Myocyte (in vitro differentiated cells): Measurements from ENCODE around the gene GRPEL1. TPM values are rescaled to one million over a fixed set of nuclear protein-coding genes. Genes with fewer than 3 reads are reported as not detected.
"Not testable (repeated sequence)": the region's sequence is repeated elsewhere in the genome, so short reads cannot be mapped to it uniquely, and the experiment has no call there.

Experiments
- DNase-seq: peaks from one replicate; pipeline ENCODE4 v3.0.0-alpha.2; 2012; ENCODE audit warnings: low read depth
- polyA plus RNA-seq: library from polyadenylated mRNA; unstranded; fragments of >200 nt; gene quantifications from one replicate; pipeline ENCODE4 v1.2.1, GENCODE V29; 2012; ENCODE audit warnings: missing spikeins
- total RNA-seq: library from RNA; depleted of rRNA; stranded (reverse); fragments of >200 nt; gene quantifications from 2 replicates; pipeline ENCODE4 v1.2.3, GENCODE V29; 2014

The GRPEL1 gene
- 37.3 and 45.0 TPM in 2 replicates for total RNA-seq
- 43.5 TPM for polyA plus RNA-seq

DNA sequence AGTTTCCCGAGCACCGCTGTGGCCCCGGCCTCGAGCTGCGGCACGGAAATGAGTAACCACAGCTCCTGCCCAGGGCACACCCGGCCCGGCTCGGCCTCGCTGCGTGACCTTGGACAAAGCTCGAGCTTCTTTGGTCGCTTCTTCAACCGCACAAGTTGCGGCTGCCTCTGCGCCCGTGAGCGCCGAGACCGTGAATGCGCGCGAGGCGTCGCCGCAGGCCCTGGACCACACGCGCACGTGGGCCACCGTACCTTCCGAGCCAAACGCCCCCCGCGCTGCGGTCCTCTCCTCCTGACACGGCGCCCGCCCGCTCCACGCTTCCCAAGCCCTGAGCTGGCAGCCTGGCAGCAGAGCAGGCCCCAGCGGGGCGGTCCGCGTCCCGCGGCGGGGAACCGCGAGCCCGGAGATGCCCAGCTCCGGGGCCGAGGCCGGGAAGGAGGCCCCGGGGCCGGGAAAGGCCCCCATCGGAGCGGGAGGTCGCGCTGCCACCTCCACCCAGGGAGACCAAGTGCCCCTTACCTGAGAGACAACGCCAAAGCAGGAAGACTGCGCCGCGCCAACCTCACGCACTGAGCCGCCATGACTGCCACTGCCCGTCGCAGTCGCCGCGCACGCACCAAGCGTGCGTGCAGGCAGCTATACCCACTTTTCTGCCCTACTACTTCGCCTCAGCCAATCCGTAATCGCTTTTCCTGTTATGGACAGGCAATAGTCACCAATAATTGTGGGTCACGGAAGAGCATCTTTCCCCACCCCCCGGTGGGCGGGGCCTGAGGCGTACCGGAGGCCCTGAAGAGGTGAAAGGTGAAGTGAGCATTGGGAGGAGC lies at the start of gene GRPEL1:
TSS of gene GRPEL1 (minus strand) at position 613 of the 827 bp plus-strand sequence. CDS start at position 581, 32 bp downstream.
- DNase-seq, result peak; percentile 100

DNA sequence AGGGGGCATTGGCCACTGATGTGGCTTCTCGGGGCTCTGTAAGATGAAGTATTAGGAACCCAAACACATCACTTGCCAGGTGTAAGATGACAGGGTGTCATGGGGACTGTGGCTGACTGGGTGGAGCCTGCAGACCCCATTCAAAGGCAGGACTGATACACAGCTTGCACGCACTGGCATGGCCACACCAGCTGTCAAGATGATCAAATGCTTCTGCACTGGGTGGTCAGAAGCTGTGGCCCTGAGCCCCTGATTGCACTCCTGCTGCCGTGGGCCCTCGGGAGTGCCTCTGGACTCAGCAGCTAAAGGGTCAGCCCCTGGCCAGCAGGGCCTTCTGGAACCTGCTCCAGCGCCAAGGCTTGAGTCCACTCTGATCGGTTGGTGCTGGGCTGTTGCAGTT lies 48.8 kb upstream of the GRPEL1 start:
- no peak for DNase-seq

DNA sequence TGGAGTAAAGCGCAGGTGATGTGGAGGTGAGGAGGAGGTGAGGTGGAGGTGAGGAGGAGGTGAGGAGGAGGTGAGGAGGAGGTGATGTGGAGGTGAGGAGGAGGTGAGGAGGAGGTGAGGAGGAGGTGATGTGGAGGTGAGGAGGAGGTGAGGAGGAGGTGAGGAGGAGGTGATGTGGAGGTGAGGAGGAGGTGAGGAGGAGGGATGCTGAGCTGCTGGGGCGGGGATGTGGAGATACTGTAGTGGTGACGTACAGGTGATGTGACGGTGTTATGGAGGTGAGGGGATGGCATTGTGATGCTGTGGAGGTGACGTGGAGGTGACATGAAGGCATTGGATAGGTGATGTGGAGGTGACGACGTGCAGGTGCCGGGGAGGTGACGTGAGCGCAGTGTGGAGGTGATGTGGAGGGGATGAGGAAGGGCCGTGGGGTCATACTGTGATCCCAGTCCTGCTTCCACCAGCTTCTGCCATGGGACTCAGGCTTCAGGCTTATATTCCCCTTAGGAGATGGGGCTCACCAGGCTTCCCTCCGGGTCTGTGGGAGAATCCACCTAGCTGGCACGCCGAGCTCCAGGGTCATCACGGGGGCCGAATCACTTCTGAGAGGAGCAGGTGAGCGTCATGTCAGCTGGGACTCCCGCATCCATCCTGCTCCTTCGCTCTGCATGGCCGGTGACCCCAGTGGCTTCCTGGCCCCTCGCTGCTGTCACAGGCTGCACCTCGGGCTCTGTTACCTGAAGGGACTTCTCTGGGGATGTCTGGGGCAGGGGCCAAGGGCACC lies 47.9 kb upstream of the GRPEL1 start:
- DNase-seq, result no peak

DNA sequence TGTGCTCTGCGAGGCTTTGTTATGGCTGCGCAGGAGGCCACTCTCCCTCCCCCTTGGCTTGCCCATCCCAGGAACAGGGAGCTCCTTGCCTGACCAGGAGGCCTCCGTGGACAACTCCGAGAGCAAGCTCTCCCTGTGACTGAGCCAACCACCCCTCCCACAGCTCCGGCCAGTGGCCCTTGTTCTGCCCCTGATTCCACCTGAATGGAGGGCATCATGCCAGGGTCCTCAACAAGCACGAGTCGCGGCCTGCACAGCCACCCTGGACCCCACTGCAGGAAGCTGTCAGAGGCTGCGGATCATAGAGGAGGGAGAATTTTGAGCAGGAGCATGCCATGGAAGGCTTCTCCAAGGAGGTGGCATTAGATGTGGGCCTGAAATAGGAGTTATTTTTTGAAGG lies 44.8 kb upstream of the GRPEL1 start:
- no peak for DNase-seq

DNA sequence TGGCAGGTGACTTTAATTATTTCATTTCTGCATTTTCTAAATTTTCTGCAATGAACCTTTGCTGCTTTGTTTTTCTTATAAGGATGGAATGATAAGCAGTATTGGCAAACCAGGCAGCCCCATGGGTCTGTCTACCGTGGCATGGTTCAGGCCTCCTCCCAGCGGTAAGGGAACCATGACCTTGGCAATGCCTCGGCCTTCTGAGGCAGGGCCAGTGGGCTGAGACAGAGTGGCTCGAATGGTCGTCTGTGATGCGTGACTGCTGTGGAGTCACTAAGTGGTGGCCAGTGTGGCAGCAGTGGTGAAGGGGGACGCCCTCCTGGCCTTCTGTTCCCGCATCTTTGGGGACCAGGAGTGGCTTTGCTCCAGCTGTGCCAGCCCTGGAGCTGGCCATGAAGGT lies 43.6 kb upstream of the GRPEL1 start:
- no peak for DNase-seq

DNA sequence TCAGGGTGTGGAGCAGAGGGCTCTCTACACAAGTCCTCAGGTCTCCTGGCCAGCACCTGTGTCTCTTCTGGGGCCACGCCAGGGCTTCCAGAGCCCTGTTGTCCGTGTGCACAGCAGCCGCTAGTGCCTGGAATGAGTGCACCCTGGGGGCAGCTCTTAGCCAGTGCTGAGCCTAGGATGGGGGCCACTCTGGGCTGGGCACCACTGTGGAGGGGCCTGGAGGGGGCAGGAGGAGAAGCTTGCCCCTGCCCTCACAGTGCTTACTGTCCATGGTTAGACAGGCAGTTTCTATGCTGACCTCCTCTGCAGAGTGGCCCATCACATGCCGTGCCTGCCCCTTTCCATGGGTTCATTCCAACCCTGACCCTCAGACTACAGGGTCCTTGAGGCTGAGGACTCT lies 42.7 kb upstream of the GRPEL1 start:
- no peak for DNase-seq

DNA sequence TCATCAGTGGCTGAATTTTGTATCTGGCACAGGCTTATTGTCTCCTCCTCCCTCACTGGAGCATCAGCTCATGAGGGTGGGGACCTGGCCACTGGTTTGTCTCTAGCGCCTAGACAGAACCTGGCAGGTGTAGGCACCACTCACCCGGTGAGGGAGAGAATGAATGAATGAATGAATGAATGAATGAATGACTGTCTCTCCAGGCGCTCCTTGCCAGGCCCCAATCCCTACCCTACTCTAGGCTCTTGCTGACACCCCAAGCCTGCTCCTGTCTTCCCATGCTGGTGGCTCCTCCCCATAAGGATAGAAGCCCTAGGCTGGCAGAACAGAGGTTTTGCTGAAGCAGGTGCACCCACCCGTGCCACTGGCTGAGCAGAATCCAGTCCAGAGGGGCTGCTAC lies 41.3 kb upstream of the GRPEL1 start:
- no peak for DNase-seq

DNA sequence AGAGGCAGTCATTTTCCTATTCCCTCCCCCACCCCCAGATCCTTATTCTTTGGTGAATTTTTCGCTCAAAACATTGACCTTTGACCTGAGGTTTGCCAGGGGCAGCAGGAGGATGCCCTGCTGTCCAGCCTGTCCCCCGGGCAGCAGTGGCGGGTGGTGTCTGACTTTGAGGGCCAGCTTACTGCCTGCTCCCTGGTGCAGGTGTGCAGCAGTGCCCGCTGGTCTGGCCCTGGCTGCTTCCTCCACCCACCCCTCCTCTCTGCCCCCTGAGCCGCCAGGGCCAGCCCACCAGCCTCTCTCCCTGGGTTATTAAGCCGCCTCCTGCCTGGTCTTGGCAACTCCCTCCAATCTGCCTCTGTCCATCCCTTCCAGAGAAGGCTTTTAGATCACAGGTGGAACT lies 40.8 kb upstream of the GRPEL1 start:
- no peak for DNase-seq

DNA sequence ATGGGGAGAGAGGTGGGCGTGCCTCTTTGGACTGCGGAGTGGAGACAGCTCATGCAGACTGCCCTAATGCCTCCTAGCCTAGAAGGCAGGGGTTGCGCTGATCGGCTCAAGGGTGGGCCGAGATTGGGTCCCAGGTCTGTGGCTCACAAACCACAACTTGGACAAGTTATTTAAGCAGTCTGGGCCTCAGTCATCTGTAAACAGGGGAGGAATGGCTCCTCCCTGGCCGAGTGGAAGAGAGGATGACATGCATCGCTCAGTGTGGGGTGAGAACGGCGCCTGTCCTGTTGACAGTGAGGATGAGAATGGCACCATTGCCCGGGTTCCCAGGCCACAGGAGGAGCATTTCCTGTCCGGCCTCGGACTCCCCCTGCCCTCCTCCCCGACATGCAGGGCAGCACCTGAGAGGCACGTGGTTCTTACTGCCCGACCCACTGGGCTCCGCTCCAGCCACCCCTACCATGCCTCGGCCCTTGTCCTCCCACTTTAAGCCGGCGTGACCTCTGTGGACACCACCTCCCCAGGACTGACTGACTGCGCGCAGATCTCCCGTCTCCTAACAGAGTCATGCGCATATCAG lies 40.3 kb upstream of the GRPEL1 start:
- DNase-seq, result no peak

DNA sequence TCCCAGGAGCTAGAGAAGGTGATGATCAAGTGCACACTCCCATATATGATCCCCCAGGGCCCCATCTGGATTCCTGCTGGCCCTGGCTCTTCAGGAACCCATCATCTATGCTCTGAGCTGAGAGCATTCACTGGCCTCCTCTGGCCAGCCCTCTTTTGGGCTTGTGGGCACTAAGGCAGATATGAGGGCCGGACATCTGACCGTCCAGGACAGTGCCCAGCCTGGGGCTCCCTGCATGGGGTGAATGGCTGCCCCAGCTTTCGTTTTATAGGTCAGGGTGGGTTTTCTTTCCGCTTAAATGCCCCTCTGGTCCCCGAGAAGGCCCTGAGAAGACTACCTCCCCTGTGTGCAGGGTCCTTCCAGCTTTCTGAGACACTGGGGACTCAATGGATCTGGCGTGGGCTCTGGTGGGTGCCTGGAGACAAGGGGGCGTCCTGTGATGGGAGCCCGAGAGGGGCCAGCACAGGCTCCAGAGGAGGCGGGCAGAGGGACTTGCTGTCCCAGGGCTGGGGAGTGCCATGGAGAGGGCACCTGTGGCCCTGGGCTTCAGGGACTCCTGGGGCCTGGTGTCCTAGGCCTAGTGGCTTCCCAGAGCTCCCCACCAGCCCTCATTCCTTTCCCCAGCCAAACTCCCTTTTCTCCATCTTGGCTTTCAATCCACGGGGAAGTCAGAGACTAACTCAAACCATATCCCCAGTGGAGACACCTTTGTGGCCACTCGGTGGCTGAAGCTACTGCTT lies 39.5 kb upstream of the GRPEL1 start:
- DNase-seq, result no peak

DNA sequence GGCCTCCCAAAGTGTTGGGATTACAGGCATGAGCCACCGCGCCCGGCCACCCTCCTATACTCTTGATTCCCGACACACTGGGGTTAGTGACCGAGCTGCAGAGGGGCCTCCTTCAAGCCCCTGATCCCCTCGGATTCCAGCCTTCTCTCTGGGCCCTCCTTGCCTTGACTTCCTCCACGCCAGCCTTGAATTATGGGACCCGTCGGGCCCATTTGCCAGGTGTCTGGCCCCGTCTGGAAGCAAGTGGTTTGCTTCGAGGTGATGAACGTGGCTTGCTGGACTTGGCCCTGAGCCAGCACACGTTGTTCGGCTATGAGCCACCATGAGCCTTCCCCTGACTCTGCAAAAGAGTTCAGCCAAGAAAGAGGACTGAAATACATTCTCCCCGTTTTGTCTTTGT lies 37.4 kb upstream of the GRPEL1 start:
- no peak for DNase-seq

DNA sequence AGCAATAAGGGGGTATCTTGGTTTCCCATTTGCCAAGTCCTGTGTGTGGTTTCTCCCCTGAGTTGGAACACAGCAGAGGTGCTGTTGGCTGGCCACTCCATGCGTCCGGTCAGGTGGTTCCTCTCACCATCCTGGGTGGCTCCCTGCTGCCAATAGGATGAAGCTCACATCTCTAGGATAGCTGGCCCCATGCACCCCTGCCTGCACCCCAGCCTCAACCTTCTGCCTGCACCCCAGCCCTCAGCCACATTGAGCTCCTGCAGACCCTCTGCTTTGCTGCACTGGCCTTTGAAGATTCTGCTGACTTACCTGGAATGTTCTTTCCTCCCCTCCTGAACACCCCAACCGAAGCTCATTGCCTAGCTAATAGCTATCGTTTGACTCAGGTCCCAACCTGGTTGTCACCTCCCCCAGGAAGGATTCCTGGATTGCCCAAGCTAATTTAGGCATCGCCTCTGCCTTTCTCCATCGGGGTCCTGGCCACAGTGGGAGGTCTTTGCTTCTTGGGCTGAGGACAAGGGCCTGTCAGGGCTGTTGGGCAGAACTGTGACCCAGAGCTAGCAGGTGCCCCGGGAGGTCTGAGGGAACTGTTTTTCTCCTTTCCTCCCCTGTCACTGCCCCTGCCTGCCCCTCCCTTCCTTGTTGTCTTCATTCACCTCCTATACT lies 36.6 kb upstream of the GRPEL1 start:
- DNase-seq, result no peak

DNA sequence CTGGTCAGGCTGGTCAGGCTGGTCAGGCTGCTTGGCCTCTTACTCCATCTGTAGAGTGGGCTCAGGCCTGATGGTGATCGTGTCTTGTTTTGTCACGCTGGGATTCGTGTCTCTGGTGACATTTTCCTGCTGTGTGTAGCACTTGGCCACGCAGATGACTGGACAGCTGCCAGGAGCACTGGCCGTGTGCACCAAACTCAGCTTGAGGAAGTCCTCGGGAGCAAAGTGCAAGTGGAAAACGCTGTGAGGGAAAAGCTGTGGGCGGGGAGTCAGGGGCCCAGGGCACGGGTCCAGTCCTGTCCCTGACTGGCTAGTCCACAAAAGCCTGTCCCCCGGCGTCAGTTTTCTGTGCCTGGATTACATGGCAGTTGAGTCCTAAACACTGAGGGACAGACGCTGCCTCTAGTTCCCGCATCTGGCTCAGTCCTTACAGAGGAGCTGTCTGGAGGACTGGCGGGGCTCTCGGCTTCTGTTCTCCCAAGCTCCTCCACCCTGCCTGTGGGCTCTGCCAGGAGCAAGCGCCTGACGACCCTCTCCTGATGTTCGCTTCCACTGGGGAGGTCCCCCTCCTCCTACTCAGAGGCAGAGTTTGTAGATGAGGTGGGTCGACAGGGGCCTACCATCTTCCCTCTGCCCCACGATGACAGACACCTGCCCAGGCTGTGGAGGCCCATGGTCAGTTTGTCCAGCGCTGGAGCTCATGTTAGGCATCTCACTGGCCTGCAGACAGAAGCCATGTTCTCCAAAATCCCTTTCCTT lies 35.9 kb upstream of the GRPEL1 start:
- no peak for DNase-seq

DNA sequence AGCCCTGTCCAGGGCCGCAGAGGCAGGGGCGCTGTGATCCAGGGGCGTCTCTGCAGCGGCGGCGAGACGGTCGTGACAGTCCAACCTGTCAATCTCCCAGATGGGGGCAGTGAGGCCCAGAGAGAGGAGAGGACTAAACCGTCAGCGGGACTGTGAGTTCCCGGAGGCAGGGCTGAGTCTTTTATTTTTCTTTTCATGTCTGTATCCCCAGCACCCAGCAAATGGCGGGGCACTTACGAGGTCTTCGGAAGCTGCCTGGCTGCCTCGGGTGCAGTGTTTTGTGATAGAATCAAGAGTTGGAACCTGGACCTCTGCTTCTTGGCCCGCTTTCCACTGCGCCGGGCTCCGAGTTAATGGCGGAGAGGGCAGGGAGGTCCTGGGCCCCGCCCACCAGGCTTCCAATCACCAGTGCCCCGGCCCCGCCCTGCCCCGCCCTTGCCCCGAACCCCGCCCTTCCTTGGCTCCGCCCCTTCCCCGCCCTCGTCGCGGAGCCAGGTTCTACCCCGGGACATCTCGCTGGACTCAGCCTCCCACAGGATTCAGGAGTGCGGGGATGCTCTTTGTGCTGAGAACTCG lies 35.3 kb upstream of the GRPEL1 start:
- peak; percentile 85 for DNase-seq

DNA sequence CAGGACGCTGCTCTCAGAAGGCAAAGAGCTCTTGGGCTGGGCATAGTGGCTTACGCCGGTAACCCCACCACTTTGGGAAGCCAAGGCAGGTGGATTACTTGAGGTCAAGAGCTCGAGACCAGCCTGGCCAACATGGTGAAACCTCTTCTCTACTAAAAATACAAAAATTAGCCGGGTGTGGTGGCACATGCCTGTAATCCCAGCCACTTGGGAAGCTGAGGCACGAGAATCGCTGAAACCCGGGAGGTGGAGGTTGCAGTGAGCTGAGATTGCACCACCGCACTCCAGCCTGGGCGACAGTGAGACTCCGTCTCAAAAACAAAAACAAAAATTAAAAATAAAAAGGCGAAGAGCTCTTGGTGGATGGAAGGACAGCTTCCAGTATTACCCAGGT lies 34.6 kb upstream of the GRPEL1 start:
- not testable (repeated sequence) for DNase-seq

DNA sequence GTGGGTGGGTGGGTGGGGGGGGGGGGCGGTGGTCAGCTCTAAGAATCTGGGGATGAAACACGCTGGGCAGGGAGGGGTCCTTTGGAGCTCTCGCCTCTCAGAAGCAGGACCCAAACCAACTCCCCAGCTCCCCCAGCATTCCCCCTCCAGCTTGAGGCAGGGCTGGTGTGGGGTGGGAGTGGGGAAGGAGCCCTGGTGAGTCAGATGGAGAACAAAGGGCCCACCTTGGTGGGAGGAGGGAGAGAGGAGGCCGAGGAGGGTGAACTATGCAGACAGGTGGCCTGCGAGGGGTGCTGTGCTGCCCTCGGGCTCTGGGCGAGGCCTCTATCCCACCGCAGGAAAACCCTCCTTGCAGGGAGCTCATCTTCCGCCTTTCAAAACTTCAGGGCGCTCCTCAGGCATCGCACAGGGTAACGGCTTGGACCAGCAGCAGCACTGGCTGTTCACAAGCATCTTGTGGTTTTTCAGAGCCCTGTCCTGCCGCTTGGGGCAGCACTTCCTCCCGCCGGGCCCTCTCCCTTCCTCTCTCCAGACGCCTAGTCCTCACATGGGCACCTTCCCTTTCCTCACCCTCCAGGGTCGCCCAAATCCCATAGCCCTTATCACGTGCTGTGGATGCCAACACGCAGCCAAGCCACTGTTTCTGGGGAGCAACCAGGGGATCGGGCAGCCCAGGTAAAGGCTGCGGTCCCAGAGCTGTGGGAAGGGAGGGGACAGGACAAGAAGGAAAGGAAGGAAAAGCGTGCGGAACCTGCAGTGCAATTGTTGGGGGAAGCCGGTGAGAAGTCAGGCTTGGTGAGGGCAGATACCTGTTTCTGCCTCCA lies 34.0 kb upstream of the GRPEL1 start:
- DNase-seq, result peak; percentile 78

DNA sequence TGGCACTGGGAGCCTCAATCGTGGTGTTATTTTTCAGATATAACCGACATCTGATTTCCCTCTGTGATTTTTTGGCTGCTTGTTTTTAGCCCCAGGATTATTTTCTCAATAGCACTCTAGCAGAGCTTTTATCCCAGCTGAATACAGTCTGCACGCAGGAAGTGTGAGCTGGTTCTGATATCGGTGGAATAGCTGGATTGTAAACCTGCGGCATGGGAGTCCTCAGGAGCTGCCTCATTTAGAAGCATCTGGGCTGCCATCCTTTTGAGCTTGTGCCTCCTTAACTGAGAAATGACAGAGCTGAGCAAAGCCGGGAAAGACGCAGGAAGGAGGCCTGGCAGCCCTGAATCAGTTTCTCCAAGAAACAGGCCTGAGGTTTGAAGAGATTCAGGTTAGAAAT lies 28.4 kb upstream of the GRPEL1 start:
- no peak for DNase-seq

DNA sequence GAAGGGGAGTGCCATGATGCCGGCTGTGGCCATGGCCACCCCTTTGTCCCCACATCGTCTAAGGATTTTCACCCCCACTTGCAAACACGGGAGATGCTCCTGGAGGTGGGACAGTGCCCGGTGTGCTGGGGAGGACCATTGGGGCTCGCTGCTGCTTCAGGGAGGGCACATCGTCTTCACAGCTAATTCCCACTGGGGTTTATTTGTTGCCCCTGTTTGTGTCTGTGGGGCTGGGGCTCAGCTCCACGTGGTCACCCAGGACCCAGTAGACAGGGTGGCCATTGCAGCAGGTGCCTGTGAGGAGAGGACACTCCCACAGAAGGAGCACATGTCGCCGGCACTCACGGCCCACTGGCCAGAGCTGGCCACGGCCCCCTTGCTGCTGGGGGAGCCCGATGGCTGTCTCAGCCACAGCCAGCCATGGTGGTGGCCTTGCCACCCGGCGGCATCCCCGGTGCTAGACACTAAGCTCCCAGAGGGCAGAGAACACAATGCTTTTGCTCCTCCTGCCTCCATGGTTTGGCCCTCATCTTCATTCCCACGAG lies 27.8 kb upstream of the GRPEL1 start:
- no peak for DNase-seq

DNA sequence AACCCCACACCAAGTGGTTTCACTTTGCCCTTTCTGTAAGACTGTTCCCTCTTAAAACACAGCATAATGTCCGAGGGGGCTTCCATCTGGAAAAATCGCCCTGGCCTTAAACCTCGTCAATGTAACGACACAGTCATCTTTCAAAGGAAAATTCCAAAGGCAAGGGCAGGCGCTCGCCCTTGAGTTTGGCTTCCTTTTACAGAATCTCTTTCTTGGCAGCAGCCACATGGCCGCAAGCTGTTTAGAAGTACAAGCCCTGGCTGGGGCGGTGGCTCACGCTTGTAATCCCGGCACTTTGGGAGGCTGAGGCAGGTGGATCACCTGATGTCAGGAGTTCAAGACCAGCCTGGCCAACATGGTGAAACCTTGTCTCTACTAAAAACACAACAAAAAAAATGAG lies 27.1 kb upstream of the GRPEL1 start:
- DNase-seq, result no peak
